Ectodermal cell (in vitro differentiated cells): ENCODE data around the gene BBX.

Experiments
- H3K27ac ChIP-seq: 2 replicates; pipeline ENCODE4 v1.7.0; 2013; ENCODE audit warnings: mild to moderate bottlenecking, low read depth, low read length; ENCODE audit not compliant: insufficient read depth, poor library complexity, severe bottlenecking
- H3K27me3 ChIP-seq: 2 replicates; pipeline ENCODE4 v1.7.0; 2013; ENCODE audit warnings: mild to moderate bottlenecking, low read length; ENCODE audit not compliant: insufficient read depth, control insufficient read depth, poor library complexity, severe bottlenecking
- H3K36me3 ChIP-seq: one replicate; pipeline ENCODE4 v1.7.0; 2013; ENCODE audit warnings: low read length; ENCODE audit not compliant: control insufficient read depth, insufficient read depth
- H3K4me1 ChIP-seq: one replicate; pipeline ENCODE4 v1.7.0; 2013; ENCODE audit warnings: low read length; ENCODE audit not compliant: control insufficient read depth, insufficient read depth
- H3K4me3 ChIP-seq: 2 replicates; pipeline ENCODE4 v1.7.0; 2013; ENCODE audit warnings: low read depth, low read length, control low read depth; ENCODE audit not compliant: insufficient read depth
- H3K9me3 ChIP-seq: 2 replicates; pipeline ENCODE4 v1.7.0; 2013; ENCODE audit warnings: mild to moderate bottlenecking, low read length, moderate library complexity; ENCODE audit not compliant: control insufficient read depth
- WGBS, 2 experiments: methylation state at CpG; one replicate each; pipeline ENCODE4 v1.1.7; 2013; ENCODE audit warnings: missing lambda C conversion rate in 2 of 2; 5-methylcytosine and 5-hydroxymethylcytosine counted together

Gene BBX

DNA sequence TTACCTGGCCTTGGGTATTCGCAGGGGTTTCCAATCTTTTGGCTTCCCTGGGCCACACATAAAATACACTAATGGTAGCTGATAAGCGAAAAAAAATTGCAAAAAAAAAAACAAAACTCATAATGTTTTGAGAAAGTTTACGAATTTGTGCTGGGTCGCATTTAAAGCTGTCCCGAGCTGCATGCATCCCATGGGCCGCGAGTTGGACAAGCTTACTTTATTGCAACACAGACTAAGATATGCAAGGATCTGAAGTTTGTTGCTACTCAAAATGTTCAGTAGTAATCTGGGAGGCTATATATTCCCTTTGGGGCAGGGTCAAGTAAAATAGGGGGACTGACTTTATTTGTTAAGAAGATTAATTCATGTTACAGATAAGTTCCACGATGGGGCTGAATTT is 320.2 kb downstream of the BBX start:
- no peaks in the 10 kb centered on the region for H3K36me3 ChIP-seq
- H3K27ac ChIP-seq: no peak overlapping the region
- H3K27me3 ChIP-seq: no peaks in the 10 kb centered on the region
- H3K4me1 ChIP-seq: no peaks in the 10 kb centered on the region
- WGBS, 2 experiments: 95 to 96% methylated on average over 7 to 8 of the region's 8 CpGs
- H3K9me3 ChIP-seq: no peaks in the 10 kb centered on the region
- no peak overlapping the region for H3K4me3 ChIP-seq

DNA sequence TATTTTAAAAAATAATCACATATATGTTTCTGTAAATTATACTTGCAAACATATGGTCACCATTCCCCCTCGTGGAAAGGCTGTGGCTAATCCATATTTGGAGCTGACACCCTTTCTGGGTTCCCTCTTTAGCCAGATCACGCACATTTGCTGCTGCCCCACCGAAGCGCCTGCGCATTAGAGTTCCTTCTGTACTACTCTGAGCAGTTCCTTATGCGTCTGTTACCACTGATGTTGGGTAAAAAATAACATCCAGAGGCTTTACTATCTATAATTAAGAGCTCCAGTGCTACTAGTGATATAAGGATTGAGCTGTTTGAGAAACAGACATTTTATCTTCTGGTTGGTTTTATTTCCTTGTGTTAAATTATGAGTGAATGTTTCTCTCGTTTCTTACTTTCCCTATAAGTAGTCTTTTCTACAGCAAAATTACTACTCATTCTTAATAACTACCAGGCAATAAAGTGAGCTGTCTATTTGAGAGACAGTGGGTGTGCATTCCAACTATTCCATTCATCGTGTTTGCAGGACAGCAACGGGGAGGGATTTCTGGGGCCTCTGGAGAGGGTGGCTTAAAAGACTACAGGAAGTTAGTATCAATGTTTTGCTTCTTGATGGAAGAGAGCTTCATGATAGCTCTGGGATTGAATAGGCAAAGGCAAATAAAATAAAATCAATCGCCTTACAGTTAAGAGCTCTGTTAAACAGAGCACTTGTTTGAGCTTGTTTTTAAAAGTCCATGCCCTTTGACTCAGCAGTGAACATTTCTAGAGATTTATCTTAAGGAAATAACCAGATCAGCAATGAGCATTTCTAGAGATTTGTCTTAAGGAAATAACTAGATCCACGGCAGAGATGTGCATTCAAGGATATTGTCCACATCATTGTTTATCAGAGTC is 322.9 kb downstream of the BBX start:
- H3K36me3 ChIP-seq: no peaks in the 10 kb centered on the region
- WGBS, 2 experiments: 88 to 93% methylated on average over 10 of the region's 11 CpGs
- H3K27ac ChIP-seq: no peak overlapping the region
- H3K27me3 ChIP-seq: no peaks in the 10 kb centered on the region
- H3K4me1 ChIP-seq: no peaks in the 10 kb centered on the region
- H3K9me3 ChIP-seq: no peaks in the 10 kb centered on the region
- H3K4me3 ChIP-seq: no peak overlapping the region

GRCh38 chr3:107846279-107846852 is 323.6 kb downstream of the BBX start:
- H3K27ac ChIP-seq: no peak overlapping the region
- H3K4me3 ChIP-seq: no peak overlapping the region
- no peaks in the 10 kb centered on the region for H3K36me3 ChIP-seq
- H3K9me3 ChIP-seq: no peaks in the 10 kb centered on the region
- no peaks in the 10 kb centered on the region for H3K27me3 ChIP-seq
- 47 to 56% methylated on average over 8 to 10 of the region's 10 CpGs for WGBS, 2 experiments
- no peaks in the 10 kb centered on the region for H3K4me1 ChIP-seq

GRCh38 chr3:107847791-107848190 is 325.0 kb downstream of the BBX start:
- Histone ChIP-seq H3K36me3 (no peaks in the 10 kb centered on the region), H3K27me3 (no peaks in the 10 kb centered on the region), H3K27ac (no peak overlapping the region), H3K4me3 (no peak overlapping the region), H3K9me3 (no peaks in the 10 kb centered on the region), H3K4me1 (no peaks in the 10 kb centered on the region)
- 91 to 92% methylated on average over 7 to 8 of the region's 8 CpGs for WGBS, 2 experiments

- Histone ChIP-seq H3K4me1 (no peaks in the 10 kb centered on the region), H3K27ac (no peak overlapping the region), H3K4me3 (no peak overlapping the region), H3K9me3 (no peaks in the 10 kb centered on the region), H3K27me3 (no peaks in the 10 kb centered on the region), H3K36me3 (no peaks in the 10 kb centered on the region)
- 91% methylated on average over 5 of the region's 5 CpGs for WGBS, 2 experiments
Observed at GRCh38 chr3:107848351-107848915, 325.7 kb downstream of the BBX start.

DNA sequence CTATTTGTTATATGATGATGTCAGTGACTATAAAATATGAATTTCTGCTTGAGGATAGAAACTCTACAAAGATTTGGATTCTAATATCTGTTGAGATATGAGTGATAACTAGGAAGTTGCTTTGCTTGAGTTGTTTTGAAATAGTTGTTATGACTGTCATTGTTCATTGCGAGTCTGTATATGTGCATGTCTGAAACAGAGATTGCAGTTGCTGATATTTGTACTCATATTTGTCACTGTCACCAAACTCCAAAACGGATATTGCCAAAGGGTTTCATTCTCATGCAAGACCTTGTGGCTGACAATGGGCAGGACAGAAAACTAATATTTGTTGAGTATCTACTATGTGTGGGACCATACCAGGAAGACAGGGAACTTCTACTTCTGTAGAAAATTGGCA is 327.9 kb downstream of the BBX start:
- WGBS, 2 experiments: 91 to 97% methylated on average over 2 of the region's 2 CpGs
- Histone ChIP-seq H3K4me1 (no peaks in the 10 kb centered on the region), H3K9me3 (no peaks in the 10 kb centered on the region), H3K36me3 (no peaks in the 10 kb centered on the region), H3K27me3 (no peaks in the 10 kb centered on the region), H3K27ac (no peak overlapping the region), H3K4me3 (no peak overlapping the region)

- no peaks in the 10 kb centered on the region for H3K27me3 ChIP-seq
- no peaks in the 10 kb centered on the region for H3K36me3 ChIP-seq
- H3K9me3 ChIP-seq: no peaks in the 10 kb centered on the region
- no peak overlapping the region for H3K4me3 ChIP-seq
- H3K4me1 ChIP-seq: no peaks in the 10 kb centered on the region
- H3K27ac ChIP-seq: no peak overlapping the region
Observed at GRCh38 chr3:107853821-107854220, 331.1 kb downstream of the BBX start.

DNA sequence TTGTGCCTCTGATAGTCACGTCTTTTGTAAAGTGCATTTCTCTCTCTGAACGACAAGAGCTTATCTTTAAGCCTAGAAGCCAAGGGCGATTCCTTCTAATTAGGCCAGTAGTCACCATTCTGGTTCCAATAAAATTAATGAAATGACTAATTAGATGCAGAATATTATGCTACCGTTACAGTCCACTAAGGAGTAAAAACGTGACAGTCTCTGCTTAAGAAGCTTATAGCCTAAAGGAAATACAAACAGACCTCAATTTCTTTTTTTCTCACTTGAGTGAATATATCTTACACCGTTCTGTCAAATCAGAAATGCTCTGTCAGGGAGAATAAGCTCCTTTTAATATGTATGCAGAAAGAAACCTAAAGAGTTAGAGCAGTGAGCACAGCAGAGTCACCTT is 332.0 kb downstream of the BBX start:
- H3K4me3 ChIP-seq: no peak overlapping the region
- no peak overlapping the region for H3K27ac ChIP-seq
- WGBS, 2 experiments: 89 to 91% methylated on average over 6 of the region's 6 CpGs

GRCh38 chr3:107855710-107856109 is 332.9 kb downstream of the BBX start:
- Histone ChIP-seq H3K36me3 (no peaks in the 10 kb centered on the region), H3K4me3 (no peak overlapping the region), H3K9me3 (no peaks in the 10 kb centered on the region), H3K27ac (no peak overlapping the region), H3K4me1 (no peaks in the 10 kb centered on the region), H3K27me3 (no peaks in the 10 kb centered on the region)
- WGBS, 2 experiments: 79% methylated on average over 5 of the region's 5 CpGs

More for the DNA sequence above, 332.0 kb downstream of the BBX start:
- Histone ChIP-seq H3K27me3 (no peaks in the 10 kb centered on the region), H3K4me1 (no peaks in the 10 kb centered on the region), H3K36me3 (no peaks in the 10 kb centered on the region), H3K9me3 (no peaks in the 10 kb centered on the region)

GRCh38 chr3:107857854-107858253 is 335.1 kb downstream of the BBX start:
- Histone ChIP-seq H3K27me3 (no peaks in the 10 kb centered on the region), H3K4me1 (no peaks in the 10 kb centered on the region), H3K4me3 (no peak overlapping the region), H3K9me3 (no peaks in the 10 kb centered on the region), H3K36me3 (no peaks in the 10 kb centered on the region), H3K27ac (no peak overlapping the region)
- 97 to 98% methylated on average over 5 of the region's 5 CpGs for WGBS, 2 experiments
